ENCODE results near the gene STEAP1B. TPM values are rescaled to one million over a fixed set of nuclear protein-coding genes. Genes with fewer than 3 reads are reported as not detected.

The STEAP1B gene
- total and polyA plus RNA-seq, 2 donors (not counting 3 experiments of a cell fraction or from before 2014, with no cell fraction given), result 32.2 to 46.1 TPM

GRCh38 chr7:22417349-22417748 lies 82.6 kb downstream of the STEAP1B start:
- BruUV-seq (replicated peaks), result no TSS peak
- no peaks in the 10 kb centered on the region for H3K9me1 ChIP-seq (replicated peaks; ENCODE audit: control insufficient read depth, extremely low read depth, insufficient read depth, low read length)
- H3K4me1 ChIP-seq (ENCODE audit: control insufficient read depth, extremely low read depth, insufficient read depth, low read length), result peaks cover 26% of the 10 kb centered on the region
- H3K27me3 ChIP-seq (ENCODE audit: control insufficient read depth in 2 of 2, insufficient read depth in 2 of 2, low read length in 2 of 2), result no peaks in the 10 kb centered on the region
- ChIA-PET CTCF (interaction anchor here (0.6 to 1.5 kb wide), 3 partner anchors 16 to 35 kb away, joined by 3 to 6 read pairs (median 4); no protein-coding TSS in a partner anchor), POLR2A (interaction anchor here (0.6 kb wide), 1 partner anchor 28 kb away, joined by 3 read pairs; no protein-coding TSS in a partner anchor)
- no peak overlapping the region for H3K9ac ChIP-seq (replicated peaks; ENCODE audit: extremely low read depth, insufficient read depth, low read length)
- H3K27ac ChIP-seq (ENCODE audit: insufficient read depth, low read depth, low read length), result peak overlapping the region; percentile 96
- no peaks in the 10 kb centered on the region for H3K9me3 ChIP-seq (replicated peaks; ENCODE audit: control insufficient read depth, insufficient read depth, low read length)
- H3K4me2 ChIP-seq (ENCODE audit: insufficient read depth, low read length), result no peak overlapping the region
- dilution Hi-C loops (cut with MboI; ENCODE audit: extremely low pct_ligation_motif_present, low sequenced_read_pairs), result no loop called here
- H3K79me2 ChIP-seq (ENCODE audit: control insufficient read depth, insufficient read depth, low read length), result no peaks in the 10 kb centered on the region
- DNase-seq (ENCODE audit: low read depth, low spot score) (no peak), FAIRE-seq (no peak)
- TF ChIP-seq GATA2 (IDR thresholded peaks at IDR 0.05; ENCODE audit: insufficient read depth, insufficient read length, low read depth, low read length) (no peak), EZH2 (IDR thresholded peaks at IDR 0.05; ENCODE audit: borderline replicate concordance, low read depth, low read length, severe bottlenecking) (no peak), FOS (IDR thresholded peaks at IDR 0.05; ENCODE audit: borderline replicate concordance, insufficient read depth, low read length) (no peak), MAX (IDR thresholded peaks at IDR 0.05; ENCODE audit: insufficient read depth, insufficient read length) (no peak), POLR2AphosphoS5 (IDR thresholded peaks at IDR 0.05; ENCODE audit: insufficient read depth, low read depth, low read length) (no peak), POLR2A (IDR thresholded peaks at IDR 0.05; ENCODE audit: low read depth, low read length) (no peak), JUN (IDR thresholded peaks at IDR 0.05; ENCODE audit: borderline replicate concordance, insufficient read depth, insufficient read length, low read depth) (no peak)
- no peak overlapping the region for H3K4me3 ChIP-seq (replicated peaks in 1 of 3; ENCODE audit: insufficient read depth in 1 of 3, low read depth in 1 of 3, low read length in 3 of 3)
- no peaks in the 10 kb centered on the region for H4K20me1 ChIP-seq (replicated peaks; ENCODE audit: control insufficient read depth, extremely low read depth, insufficient read depth, low read length)
- no peak overlapping the region for H2AFZ ChIP-seq (ENCODE audit: low read depth, low read length)
- no peaks in the 10 kb centered on the region for H3K36me3 ChIP-seq (ENCODE audit: control insufficient read depth in 2 of 2, extremely low read depth in 1 of 2, insufficient read depth in 2 of 2, low read length in 2 of 2)
- intact Hi-C loops (cut with micrococcal nuclease), result no loop called here

GRCh38 chr7:22414424-22414823 lies 85.6 kb downstream of the STEAP1B start:
- ChIA-PET POLR2A (no interaction called here), CTCF (interaction anchor here (0.7 kb wide), 1 partner anchor 300 kb away, joined by 3 read pairs; no protein-coding TSS in a partner anchor)
- Histone ChIP-seq H3K9me1 (replicated peaks; ENCODE audit: control insufficient read depth, extremely low read depth, insufficient read depth, low read length) (no peaks in the 10 kb centered on the region), H2AFZ (ENCODE audit: low read depth, low read length) (no peak overlapping the region), H3K4me2 (ENCODE audit: insufficient read depth, low read length) (no peak overlapping the region), H4K20me1 (replicated peaks; ENCODE audit: control insufficient read depth, extremely low read depth, insufficient read depth, low read length) (no peaks in the 10 kb centered on the region), H3K36me3 (ENCODE audit: control insufficient read depth in 2 of 2, extremely low read depth in 1 of 2, insufficient read depth in 2 of 2, low read length in 2 of 2) (no peaks in the 10 kb centered on the region), H3K4me1 (ENCODE audit: control insufficient read depth, extremely low read depth, insufficient read depth, low read length) (peaks cover 22% of the 10 kb centered on the region), H3K79me2 (ENCODE audit: control insufficient read depth, insufficient read depth, low read length) (no peaks in the 10 kb centered on the region), H3K27ac (ENCODE audit: insufficient read depth, low read depth, low read length) (no peak overlapping the region), H3K4me3 (replicated peaks in 1 of 3; ENCODE audit: insufficient read depth in 1 of 3, low read depth in 1 of 3, low read length in 3 of 3) (no peak overlapping the region), H3K9me3 (replicated peaks; ENCODE audit: control insufficient read depth, insufficient read depth, low read length) (no peaks in the 10 kb centered on the region), H3K9ac (replicated peaks; ENCODE audit: extremely low read depth, insufficient read depth, low read length) (no peak overlapping the region), H3K27me3 (ENCODE audit: control insufficient read depth in 2 of 2, insufficient read depth in 2 of 2, low read length in 2 of 2) (no peaks in the 10 kb centered on the region)
- intact Hi-C loops (cut with micrococcal nuclease), result no loop called here
- BruUV-seq (replicated peaks), result no TSS peak
- dilution Hi-C loops (cut with MboI; ENCODE audit: extremely low pct_ligation_motif_present, low sequenced_read_pairs), result no loop called here
- FAIRE-seq, result no peak
- TF ChIP-seq POLR2A (IDR thresholded peaks at IDR 0.05; ENCODE audit: low read depth, low read length) (no peak), FOS (IDR thresholded peaks at IDR 0.05; ENCODE audit: borderline replicate concordance, insufficient read depth, low read length) (no peak), POLR2AphosphoS5 (IDR thresholded peaks at IDR 0.05; ENCODE audit: insufficient read depth, low read depth, low read length) (no peak), CTCF (IDR thresholded peaks at IDR 0.05; ENCODE audit: extremely low read depth in 1 of 2, insufficient read depth in 1 of 2, low read depth in 1 of 2, low read length in 2 of 2) (no peak), MAX (IDR thresholded peaks at IDR 0.05; ENCODE audit: insufficient read depth, insufficient read length) (no peak), JUN (IDR thresholded peaks at IDR 0.05; ENCODE audit: borderline replicate concordance, insufficient read depth, insufficient read length, low read depth) (no peak)
- DNase-seq (ENCODE audit: low read depth, low spot score), result no peak
